HG03280 (cell line): ENCODE measurements around the gene SLC16A3.
A peak's percentile ranks its signal among the peaks of the same experiment; 100 is the strongest.
"Not testable (repeated sequence)": the region's sequence is repeated elsewhere in the genome, so short reads cannot be mapped to it uniquely, and the experiment has no call there.

ENCODE experiments used
- ATAC-seq: cut with Tn5 transposase; IDR thresholded peaks from one replicate; pipeline ENCODE4 v1.9.1; 2021; ENCODE audit warnings: mild to moderate bottlenecking, moderate library complexity; ENCODE audit not compliant: unreplicated experiment

Gene SLC16A3

GRCh38 chr17:82259972-82260961, 31.4 kb downstream of the SLC16A3 start:
- ATAC-seq, result not testable (repeated sequence)

GRCh38 chr17:82262344-82262743, 33.5 kb downstream of the SLC16A3 start:
- no peak for ATAC-seq

GRCh38 chr17:82263641-82264040, 34.8 kb downstream of the SLC16A3 start:
- no peak for ATAC-seq

- ATAC-seq, result no peak
These were observed 37.3 kb downstream of the SLC16A3 start for GRCh38 chr17:82266142-82266541.

GRCh38 chr17:82267575-82268379, 38.9 kb downstream of the SLC16A3 start:
- ATAC-seq, result no peak

GRCh38 chr17:82269138-82269881, 40.5 kb downstream of the SLC16A3 start:
- no peak for ATAC-seq

GRCh38 chr17:82269882-82270500, 41.1 kb downstream of the SLC16A3 start:
- ATAC-seq, result no peak

GRCh38 chr17:82270651-82271050, 41.8 kb downstream of the SLC16A3 start:
- ATAC-seq, result no peak

- ATAC-seq, result no peak
These were observed 42.6 kb downstream of the SLC16A3 start for GRCh38 chr17:82271401-82271800.

- ATAC-seq, result peak; percentile 4
These were observed 43.9 kb downstream of the SLC16A3 start for GRCh38 chr17:82272495-82273326.

GRCh38 chr17:82273327-82274133, 44.7 kb downstream of the SLC16A3 start, which contains the start of gene CSNK1D:
Gene CSNK1D, minus strand, starts transcription at chr17:82273700. Its CDS starts 319 bp downstream, at chr17:82273381.
- peak; percentile 79 for ATAC-seq

- no peak for ATAC-seq
These were observed 45.5 kb downstream of the SLC16A3 start for GRCh38 chr17:82274134-82275020.

GRCh38 chr17:82275326-82275725, 46.5 kb downstream of the SLC16A3 start:
- ATAC-seq, result no peak

GRCh38 chr17:82276938-82277337, 48.1 kb downstream of the SLC16A3 start:
- no peak for ATAC-seq

GRCh38 chr17:82277851-82278250, 49.0 kb downstream of the SLC16A3 start:
- no peak for ATAC-seq

- no peak for ATAC-seq
These were observed 49.5 kb downstream of the SLC16A3 start for GRCh38 chr17:82278308-82278707.

- no peak for ATAC-seq
These were observed 50.0 kb downstream of the SLC16A3 start for GRCh38 chr17:82278786-82279391.
